B cell (primary cell): ENCODE data around the gene CEND1.

Experiments used
- EZH2 ChIP-seq: IDR thresholded peaks from 2 replicates; pipeline ENCODE4 v1.6.1; 2012; ENCODE audit warnings: borderline replicate concordance, low read depth, mild to moderate bottlenecking, moderate library complexity, low read length; ENCODE audit not compliant: insufficient read depth, poor library complexity, severe bottlenecking
- TF ChIP-seq, protein P1 (sequence below): fragments of 200-600 bp; IDR thresholded peaks from one replicate; pipeline ENCODE4 v1.8.0; 2022; ENCODE audit warnings: antibody characterized with exemption, mild to moderate bottlenecking

DNA sequence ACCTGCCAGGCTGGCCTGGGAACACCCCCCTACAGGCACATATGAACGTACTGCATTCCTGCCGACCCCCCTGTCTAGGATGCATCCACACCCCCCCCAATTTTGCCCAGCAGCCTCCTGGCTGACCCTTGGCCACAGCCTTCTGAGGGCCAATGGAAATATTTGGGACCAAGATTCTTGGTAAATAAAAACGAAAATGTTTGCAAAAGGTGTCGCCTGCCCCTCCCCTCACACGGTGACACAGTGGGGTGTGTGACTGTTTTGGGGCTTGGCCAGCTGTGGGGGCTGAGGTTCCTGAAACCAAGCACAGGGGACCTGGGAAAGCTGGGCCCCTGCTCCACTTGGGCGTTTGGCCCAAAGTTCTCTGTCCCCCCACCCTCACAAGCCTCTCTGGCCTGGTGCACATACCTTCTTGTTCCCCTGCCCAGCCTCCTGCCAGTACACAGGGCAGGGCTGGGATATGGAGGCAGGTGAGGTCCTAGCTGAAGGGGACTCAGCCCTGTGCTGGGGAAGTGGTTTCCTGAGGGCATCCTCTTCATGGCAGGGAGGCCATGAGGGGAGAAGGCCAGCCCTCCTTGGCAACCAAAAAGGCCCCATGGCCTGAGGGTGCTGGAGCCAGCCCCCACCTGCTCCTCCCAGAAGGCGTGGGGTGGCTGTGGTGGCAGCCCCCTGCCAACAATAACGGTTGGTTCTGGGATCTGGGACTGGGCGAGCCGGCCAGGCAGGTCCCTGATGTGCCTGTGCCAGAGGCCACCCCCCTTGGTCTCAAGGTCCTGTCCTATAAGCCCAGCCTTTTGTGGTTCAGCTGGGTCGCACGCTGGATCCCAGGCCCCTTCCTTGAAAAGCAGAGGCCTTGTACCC is 35.7 kb upstream of the CEND1 start:
- TF ChIP-seq, protein P1, sequence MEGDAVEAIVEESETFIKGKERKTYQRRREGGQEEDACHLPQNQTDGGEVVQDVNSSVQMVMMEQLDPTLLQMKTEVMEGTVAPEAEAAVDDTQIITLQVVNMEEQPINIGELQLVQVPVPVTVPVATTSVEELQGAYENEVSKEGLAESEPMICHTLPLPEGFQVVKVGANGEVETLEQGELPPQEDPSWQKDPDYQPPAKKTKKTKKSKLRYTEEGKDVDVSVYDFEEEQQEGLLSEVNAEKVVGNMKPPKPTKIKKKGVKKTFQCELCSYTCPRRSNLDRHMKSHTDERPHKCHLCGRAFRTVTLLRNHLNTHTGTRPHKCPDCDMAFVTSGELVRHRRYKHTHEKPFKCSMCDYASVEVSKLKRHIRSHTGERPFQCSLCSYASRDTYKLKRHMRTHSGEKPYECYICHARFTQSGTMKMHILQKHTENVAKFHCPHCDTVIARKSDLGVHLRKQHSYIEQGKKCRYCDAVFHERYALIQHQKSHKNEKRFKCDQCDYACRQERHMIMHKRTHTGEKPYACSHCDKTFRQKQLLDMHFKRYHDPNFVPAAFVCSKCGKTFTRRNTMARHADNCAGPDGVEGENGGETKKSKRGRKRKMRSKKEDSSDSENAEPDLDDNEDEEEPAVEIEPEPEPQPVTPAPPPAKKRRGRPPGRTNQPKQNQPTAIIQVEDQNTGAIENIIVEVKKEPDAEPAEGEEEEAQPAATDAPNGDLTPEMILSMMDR: no peak
- TF ChIP-seq EZH2: no peak
